HG03064 (cell line): ENCODE measurements around the gene DOCK6.

Experiments used
- ATAC-seq: cut with Tn5 transposase; IDR thresholded peaks from one replicate; pipeline ENCODE4 v1.9.1; 2021; ENCODE audit warnings: low read depth; ENCODE audit not compliant: unreplicated experiment

The DOCK6 gene

GRCh38 chr19:11151181-11151580, 111.1 kb downstream of the DOCK6 start:
- ATAC-seq = no peak
